ENCODE data around the gene PTPRM. TPM values are rescaled to one million over a fixed set of nuclear protein-coding genes. Genes with fewer than 3 reads are reported as not detected.

The PTPRM gene
- total RNA-seq, 1 experiment from 2014 or later = not detected

- intact Hi-C loops (cut with micrococcal nuclease; ENCODE audit: unreplicated experiment) = no loop called here
- Histone ChIP-seq H3K9me3 (ENCODE audit: low read depth, low read length, poor library complexity, severe bottlenecking) (peaks cover 10% of the 10 kb centered on the region), H3K4me1 (ENCODE audit: insufficient read depth, low read length, poor library complexity, severe bottlenecking) (no peaks in the 10 kb centered on the region), H3K36me3 (ENCODE audit: insufficient read depth, low read length, poor library complexity, severe bottlenecking) (no peaks in the 10 kb centered on the region), H3K27ac (ENCODE audit: low read depth, low read length, poor library complexity, severe bottlenecking) (no peak overlapping the region), H3K27me3 (replicated peaks; ENCODE audit: insufficient read depth, low read depth, low read length, poor library complexity) (no peaks in the 10 kb centered on the region), H3K4me3 (ENCODE audit: low read depth, low read length, poor library complexity, severe bottlenecking) (no peak overlapping the region)
- ChIA-PET CTCF (no interaction called here), POLR2A (ENCODE audit: low non-redundant PET) (no interaction called here)
- TF ChIP-seq CTCF (conservative IDR thresholded peaks at IDR 0.05; ENCODE audit: low read depth, low read length) (no peak), EZH2 (IDR thresholded peaks at IDR 0.05; ENCODE audit: borderline replicate concordance, low read depth, low read length, poor library complexity, severe bottlenecking) (no peak)
- no peak for DNase-seq (ENCODE audit: low spot score)
- no TSS peak for BruUV-seq (replicated peaks)
These were observed 42.5 kb downstream of the PTPRM start for GRCh38 chr18:7609617-7610016.

- POLR2A ChIA-PET (ENCODE audit: low non-redundant PET) = no interaction called here
- BruUV-seq (replicated peaks) = no TSS peak
- CTCF ChIA-PET = no interaction called here
- DNase-seq (ENCODE audit: low spot score) = no peak
- H3K9me3 ChIP-seq (ENCODE audit: low read depth, low read length, poor library complexity, severe bottlenecking) = peaks cover 10% of the 10 kb centered on the region
- H3K27me3 ChIP-seq (replicated peaks; ENCODE audit: insufficient read depth, low read depth, low read length, poor library complexity) = no peaks in the 10 kb centered on the region
- no peak overlapping the region for H3K4me3 ChIP-seq (ENCODE audit: low read depth, low read length, poor library complexity, severe bottlenecking)
- H3K27ac ChIP-seq (ENCODE audit: low read depth, low read length, poor library complexity, severe bottlenecking) = no peak overlapping the region
- TF ChIP-seq EZH2 (IDR thresholded peaks at IDR 0.05; ENCODE audit: borderline replicate concordance, low read depth, low read length, poor library complexity, severe bottlenecking) = no peak
- TF ChIP-seq CTCF (conservative IDR thresholded peaks at IDR 0.05; ENCODE audit: low read depth, low read length) = no peak
- H3K4me1 ChIP-seq (ENCODE audit: insufficient read depth, low read length, poor library complexity, severe bottlenecking) = no peaks in the 10 kb centered on the region
- intact Hi-C loops (cut with micrococcal nuclease; ENCODE audit: unreplicated experiment) = no loop called here
- H3K36me3 ChIP-seq (ENCODE audit: insufficient read depth, low read length, poor library complexity, severe bottlenecking) = no peaks in the 10 kb centered on the region
These were observed 46.9 kb downstream of the PTPRM start for GRCh38 chr18:7614042-7614441.

- Histone ChIP-seq H3K27ac (ENCODE audit: low read depth, low read length, poor library complexity, severe bottlenecking) (no peak overlapping the region), H3K9me3 (ENCODE audit: low read depth, low read length, poor library complexity, severe bottlenecking) (peaks cover 10% of the 10 kb centered on the region), H3K4me1 (ENCODE audit: insufficient read depth, low read length, poor library complexity, severe bottlenecking) (no peaks in the 10 kb centered on the region), H3K36me3 (ENCODE audit: insufficient read depth, low read length, poor library complexity, severe bottlenecking) (no peaks in the 10 kb centered on the region), H3K27me3 (replicated peaks; ENCODE audit: insufficient read depth, low read depth, low read length, poor library complexity) (no peaks in the 10 kb centered on the region), H3K4me3 (ENCODE audit: low read depth, low read length, poor library complexity, severe bottlenecking) (no peak overlapping the region)
- POLR2A ChIA-PET (ENCODE audit: low non-redundant PET) = no interaction called here
- BruUV-seq (replicated peaks) = no TSS peak
- intact Hi-C loops (cut with micrococcal nuclease; ENCODE audit: unreplicated experiment) = no loop called here
- no peak for DNase-seq (ENCODE audit: low spot score)
- no peak for TF ChIP-seq EZH2 (IDR thresholded peaks at IDR 0.05; ENCODE audit: borderline replicate concordance, low read depth, low read length, poor library complexity, severe bottlenecking)
- no peak for TF ChIP-seq CTCF (conservative IDR thresholded peaks at IDR 0.05; ENCODE audit: low read depth, low read length)
- CTCF ChIA-PET = no interaction called here
These were observed 48.7 kb downstream of the PTPRM start for GRCh38 chr18:7615840-7616239.
